D721Med (cell line): ENCODE measurements around the gene GFPT2.

Source experiments
- DNase-seq: peaks from one replicate; pipeline ENCODE4 v3.0.0; 2011; ENCODE audit warnings: low spot score; ENCODE audit not compliant: insufficient read length
- FAIRE-seq: peaks from 2 replicates; lab custom pipeline; 2011; peaks lifted over from hg19 to GRCh38; lab: Jason Lieb, UNC
- TF ChIP-seq, protein P1 (sequence below): IDR thresholded peaks from 2 replicates; pipeline ENCODE4 v1.5.1; 2012; ENCODE audit warnings: mild to moderate bottlenecking, control low read depth; ENCODE audit not compliant: insufficient read depth; ENCODE audit errors: missing control alignments

Gene GFPT2

DNA sequence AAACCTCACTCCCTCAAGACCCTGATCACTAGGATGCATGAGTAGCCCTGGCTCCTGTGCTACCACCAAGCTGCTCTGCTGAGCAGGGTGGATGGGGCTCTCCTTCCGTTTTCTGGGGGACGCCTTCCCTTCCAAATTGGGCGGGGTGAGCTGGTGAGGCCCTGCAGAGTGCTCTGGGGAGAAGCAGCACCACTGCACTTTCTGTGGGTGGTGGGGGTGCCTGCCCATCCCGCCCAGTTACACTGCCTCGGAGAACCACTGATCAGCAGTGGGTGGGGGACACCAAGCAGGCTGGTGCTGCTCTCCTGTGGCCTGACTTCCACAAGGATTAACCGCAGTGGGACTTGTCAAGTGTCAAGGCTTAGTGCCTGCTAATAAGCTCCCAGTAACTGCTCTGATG lies 19.0 kb downstream of the GFPT2 start:
- no peak for FAIRE-seq
- no peak for DNase-seq
- TF ChIP-seq, protein P1, sequence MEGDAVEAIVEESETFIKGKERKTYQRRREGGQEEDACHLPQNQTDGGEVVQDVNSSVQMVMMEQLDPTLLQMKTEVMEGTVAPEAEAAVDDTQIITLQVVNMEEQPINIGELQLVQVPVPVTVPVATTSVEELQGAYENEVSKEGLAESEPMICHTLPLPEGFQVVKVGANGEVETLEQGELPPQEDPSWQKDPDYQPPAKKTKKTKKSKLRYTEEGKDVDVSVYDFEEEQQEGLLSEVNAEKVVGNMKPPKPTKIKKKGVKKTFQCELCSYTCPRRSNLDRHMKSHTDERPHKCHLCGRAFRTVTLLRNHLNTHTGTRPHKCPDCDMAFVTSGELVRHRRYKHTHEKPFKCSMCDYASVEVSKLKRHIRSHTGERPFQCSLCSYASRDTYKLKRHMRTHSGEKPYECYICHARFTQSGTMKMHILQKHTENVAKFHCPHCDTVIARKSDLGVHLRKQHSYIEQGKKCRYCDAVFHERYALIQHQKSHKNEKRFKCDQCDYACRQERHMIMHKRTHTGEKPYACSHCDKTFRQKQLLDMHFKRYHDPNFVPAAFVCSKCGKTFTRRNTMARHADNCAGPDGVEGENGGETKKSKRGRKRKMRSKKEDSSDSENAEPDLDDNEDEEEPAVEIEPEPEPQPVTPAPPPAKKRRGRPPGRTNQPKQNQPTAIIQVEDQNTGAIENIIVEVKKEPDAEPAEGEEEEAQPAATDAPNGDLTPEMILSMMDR = no peak

DNA sequence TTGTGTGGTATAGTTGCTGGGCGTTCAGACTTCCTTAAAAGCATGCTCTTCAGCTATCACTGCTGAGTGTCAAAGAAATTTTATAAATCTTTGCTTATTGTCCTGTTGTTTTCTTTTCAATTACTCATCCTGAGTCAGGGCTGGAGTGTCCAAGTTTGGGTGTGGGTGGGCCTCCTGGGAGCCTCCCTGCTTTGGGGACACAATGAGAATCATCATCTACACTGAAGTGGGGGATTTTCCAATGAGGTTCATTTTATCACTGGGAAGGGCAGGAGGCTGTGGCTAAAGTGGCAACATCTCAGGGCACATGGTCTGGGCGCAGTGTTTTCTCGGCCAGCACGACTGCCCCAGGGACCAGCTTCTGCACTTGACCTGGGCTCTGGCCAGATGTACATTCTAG lies 19.5 kb downstream of the GFPT2 start:
- no peak for DNase-seq
- TF ChIP-seq, protein P1 = no peak

DNA sequence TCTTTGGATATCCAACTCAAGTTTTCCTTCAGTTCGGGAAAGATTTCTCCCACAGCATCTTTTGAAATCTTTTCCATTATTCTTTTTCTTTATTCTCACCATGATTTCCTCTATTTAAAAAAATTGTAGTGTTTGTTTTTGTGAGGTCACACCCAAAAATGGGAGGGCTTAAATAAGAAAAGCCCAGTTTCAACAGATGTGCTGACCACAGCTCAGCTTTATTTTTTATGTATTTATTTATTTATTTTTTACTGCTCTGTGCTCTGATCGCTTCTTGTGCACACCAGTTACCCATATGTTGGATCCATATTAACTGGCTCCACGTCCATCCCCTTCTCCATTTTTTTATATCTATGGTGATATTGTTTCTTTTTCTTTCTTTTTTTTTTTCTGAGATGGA lies 20.3 kb downstream of the GFPT2 start:
- DNase-seq = no peak
- TF ChIP-seq, protein P1 = no peak
- no peak for FAIRE-seq

More for the DNA sequence above, 19.5 kb downstream of the GFPT2 start:
- no peak for FAIRE-seq

DNA sequence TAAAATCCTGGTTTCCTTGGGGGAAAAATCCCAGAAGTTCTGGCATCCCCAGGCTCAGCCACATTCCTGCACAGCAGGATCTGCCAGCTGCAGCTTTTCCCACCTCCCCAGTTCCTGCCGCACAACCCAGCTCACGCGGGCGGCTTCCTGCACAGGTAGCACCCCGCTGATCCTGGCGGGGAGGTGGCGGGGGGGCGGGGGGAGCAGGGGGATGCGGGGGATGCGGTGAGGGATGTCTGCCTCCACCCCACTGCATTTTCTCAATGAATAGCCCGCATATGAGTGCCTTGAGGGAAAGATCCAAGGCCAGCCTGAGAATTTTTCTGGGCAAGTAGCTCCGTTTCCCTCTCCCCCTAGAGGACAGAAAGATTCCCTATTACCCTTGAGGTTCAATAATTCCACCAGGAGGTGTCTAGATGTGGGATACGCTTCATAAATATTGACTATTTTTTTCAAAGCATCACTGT lies 21.1 kb downstream of the GFPT2 start:
- FAIRE-seq (no peak), DNase-seq (no peak)
- TF ChIP-seq, protein P1 = no peak

DNA sequence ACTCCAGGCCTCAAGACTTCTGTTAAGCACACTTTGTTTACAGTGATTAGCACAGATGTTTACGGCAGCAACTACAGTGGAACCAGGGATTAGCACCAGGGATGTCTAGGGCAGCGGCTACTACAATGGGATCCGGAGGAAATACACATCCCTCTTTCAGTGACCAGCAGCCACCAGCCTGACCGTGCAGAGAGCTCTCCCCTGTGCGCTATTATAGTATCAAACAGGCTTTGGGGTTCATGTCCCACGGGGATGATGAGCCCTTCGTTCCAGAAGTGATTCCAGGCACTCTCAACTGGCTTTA lies 21.5 kb downstream of the GFPT2 start:
- TF ChIP-seq, protein P1 = no peak
- DNase-seq (no peak), FAIRE-seq (no peak)

DNA sequence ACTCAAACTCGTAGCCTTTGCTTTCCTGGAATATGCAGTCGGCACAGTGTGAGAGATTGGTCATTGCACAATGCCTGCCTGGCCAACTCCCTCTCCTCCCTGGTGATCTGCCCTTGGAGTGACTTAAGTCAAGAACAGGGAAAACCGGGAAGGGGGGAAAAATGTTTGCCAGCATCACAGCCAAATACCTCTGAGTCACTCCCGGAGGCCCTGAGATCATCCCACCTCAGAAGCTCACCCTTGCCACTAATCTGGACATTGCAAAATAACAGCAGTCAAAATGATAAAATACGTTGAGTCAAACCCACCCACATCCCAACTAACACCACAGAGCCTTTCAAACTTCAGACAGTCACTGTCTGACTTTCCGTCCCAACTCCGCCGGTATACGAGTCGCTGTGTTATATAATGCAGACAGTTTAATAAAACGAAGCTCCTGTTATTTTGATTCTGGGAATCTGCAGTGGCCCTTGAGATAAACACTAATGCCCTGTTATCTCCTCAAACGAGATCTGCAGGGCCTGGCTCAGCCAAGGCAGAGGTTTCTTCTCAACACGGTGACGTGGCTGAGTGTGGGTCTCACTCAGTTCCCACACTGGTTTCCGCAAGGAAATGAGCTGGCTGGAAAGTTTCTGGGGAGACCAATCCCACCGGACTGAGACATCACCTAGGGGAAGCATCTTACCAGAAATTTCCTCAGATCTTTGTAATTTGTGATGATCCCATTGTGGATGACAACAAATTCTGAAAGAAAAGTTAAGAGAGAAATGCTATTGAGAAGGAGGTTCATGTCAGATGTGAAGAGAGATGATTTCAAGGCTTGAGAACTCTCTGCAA lies 22.1 kb downstream of the GFPT2 start:
- DNase-seq = no peak
- TF ChIP-seq, protein P1 = no peak
- FAIRE-seq = no peak

DNA sequence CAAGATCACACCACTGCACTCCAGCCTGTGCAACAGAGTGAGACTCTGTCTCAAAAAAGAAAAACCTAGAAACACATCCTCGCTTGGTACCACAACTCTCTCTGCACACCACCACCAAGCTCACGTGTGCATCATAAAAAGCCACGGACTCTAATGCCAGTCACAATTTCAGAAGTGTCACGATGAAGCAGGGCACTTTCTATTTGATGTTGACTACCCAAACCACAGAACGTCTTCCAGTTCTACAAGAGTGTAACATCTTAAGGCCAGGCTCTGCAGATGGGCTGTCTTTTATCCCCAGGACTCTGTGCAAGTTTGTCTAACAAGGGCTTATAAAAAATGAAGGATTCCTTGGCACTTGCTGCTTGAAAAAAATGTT lies 22.9 kb downstream of the GFPT2 start:
- TF ChIP-seq, protein P1 = no peak
- DNase-seq (no peak), FAIRE-seq (no peak)
